HG03460 (cell line): ENCODE data around the gene FMN1.

Experiments used
- ATAC-seq: cut with Tn5 transposase; IDR thresholded peaks from one replicate; pipeline ENCODE4 v1.9.1; 2021; ENCODE audit not compliant: unreplicated experiment

Gene FMN1

GRCh38 chr15:33068511-33068990, 126.0 kb downstream of the FMN1 start:
- no peak for ATAC-seq

DNA sequence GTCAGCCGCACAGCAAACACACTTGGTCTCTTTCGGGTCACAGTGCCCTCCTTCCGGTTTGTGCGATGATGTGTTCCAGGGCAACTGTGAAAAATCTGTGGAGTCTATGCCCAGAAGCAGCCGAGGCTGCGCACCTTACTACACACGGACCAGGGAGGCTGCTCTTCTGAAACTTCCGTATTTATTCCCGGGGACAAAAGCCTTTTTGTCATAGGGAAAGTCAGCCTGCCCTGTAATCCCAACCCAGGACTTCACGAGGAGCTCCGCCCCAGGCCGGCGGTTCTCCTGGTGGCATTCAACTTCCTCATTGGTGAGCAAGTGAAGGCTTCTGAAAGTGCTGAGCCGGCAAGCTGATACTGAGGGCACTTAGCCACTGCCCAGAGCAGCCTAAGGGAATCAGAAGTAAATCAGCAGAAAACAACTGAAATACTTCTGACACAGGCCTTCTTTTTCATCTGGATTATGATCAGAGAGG, 126.5 kb downstream of the FMN1 start:
- no peak for ATAC-seq

- no peak for ATAC-seq
Observed at GRCh38 chr15:33067456-33067855, 127.1 kb downstream of the FMN1 start.

GRCh38 chr15:33066584-33066983, 127.9 kb downstream of the FMN1 start:
- no peak for ATAC-seq

- ATAC-seq = no peak
Observed at GRCh38 chr15:33064878-33065277, 129.6 kb downstream of the FMN1 start.

- ATAC-seq = no peak
Observed at GRCh38 chr15:33059184-33059583, 135.3 kb downstream of the FMN1 start.

GRCh38 chr15:33057845-33058244, 136.7 kb downstream of the FMN1 start:
- ATAC-seq = no peak

DNA sequence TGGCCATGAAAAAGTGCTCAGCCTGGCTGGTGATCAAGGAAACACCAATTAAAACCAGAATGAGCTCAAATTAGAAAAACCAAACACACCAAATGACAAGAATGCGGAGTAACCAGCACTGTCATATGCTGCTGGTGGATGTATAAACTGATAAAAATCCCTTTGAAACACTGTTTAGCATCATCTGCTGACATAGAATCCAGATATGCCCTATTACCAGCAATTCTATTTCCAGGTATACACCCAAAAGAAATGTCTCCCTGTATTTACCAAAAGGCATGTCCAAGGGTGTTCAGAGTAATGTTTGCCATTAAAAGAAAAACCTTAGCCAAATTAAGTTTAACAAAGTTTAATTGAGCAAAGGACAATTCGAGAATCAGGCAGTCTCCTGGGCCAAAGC, 138.6 kb downstream of the FMN1 start:
- ATAC-seq = no peak

DNA sequence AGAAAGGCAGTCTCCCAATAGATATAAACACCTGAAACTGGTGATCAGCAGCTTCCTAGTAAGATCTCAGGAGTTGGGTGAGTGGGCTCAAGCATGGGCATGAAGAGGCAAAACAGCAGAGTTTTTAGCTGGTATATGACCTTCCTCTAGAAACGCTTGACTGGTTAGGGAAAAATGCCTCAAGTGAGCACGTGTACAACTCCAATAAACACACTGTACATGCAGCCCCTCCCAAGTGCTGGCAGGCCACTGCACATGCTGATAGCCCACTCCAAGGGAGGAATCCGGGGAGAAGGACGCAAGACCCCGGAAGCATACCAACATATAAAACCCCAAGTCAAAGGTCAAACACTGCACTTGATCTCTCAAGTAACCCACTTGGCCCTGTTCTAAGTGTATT, 143.0 kb downstream of the FMN1 start:
- no peak for ATAC-seq

- ATAC-seq = no peak
Observed at GRCh38 chr15:33048255-33048654, 146.3 kb downstream of the FMN1 start.

DNA sequence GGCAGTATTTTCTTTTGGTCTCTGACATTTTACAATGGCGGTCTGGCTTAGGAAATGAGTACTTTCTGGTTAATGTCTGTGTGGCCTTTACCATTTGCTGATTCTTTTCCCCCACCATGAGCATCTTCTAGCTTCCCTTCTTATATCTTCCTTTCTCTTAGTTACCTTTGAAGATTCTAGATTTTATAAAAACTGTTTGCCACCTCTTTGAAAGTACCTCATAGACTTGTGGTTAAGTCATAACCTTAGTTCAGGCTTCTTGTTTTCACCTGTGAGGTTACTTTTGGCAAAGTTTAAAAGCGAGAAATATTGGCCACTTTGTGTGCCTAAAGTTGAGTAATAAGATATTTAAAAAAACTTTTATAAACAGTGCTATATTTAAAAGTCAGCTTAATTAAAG, 147.4 kb downstream of the FMN1 start:
- no peak for ATAC-seq

GRCh38 chr15:33046329-33046728, 148.2 kb downstream of the FMN1 start:
- no peak for ATAC-seq

- no peak for ATAC-seq
Observed at GRCh38 chr15:33045066-33045810, 149.3 kb downstream of the FMN1 start.

- no peak for ATAC-seq
Observed at GRCh38 chr15:33044598-33044997, 149.9 kb downstream of the FMN1 start.

GRCh38 chr15:33043636-33044035, 150.9 kb downstream of the FMN1 start:
- no peak for ATAC-seq

- no peak for ATAC-seq
Observed at GRCh38 chr15:33040496-33040895, 154.0 kb downstream of the FMN1 start.

DNA sequence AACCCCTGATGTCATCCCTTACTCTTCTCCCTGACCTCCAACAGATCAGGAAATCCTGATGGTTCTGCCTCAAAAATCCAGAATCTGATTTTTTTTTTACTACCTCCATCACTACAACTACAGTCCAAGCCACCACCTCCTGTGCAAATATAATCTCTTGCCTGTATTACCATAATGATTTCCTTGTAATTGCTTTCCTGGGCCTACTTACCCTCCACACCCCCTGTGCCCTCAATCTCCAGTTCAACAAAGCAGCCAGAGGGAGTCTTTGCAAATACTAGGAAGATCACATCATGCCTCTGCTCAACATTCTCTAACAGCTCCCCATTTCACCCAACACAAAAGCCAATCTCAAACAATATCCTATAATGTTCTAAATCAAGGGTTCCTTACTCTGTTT, 159.9 kb downstream of the FMN1 start:
- no peak for ATAC-seq

GRCh38 chr15:33032053-33032452, 162.5 kb downstream of the FMN1 start:
- ATAC-seq = no peak

- no peak for ATAC-seq
Observed at GRCh38 chr15:33031324-33031821, 163.1 kb downstream of the FMN1 start.

- no peak for ATAC-seq
Observed at GRCh38 chr15:33030315-33030714, 164.2 kb downstream of the FMN1 start.

DNA sequence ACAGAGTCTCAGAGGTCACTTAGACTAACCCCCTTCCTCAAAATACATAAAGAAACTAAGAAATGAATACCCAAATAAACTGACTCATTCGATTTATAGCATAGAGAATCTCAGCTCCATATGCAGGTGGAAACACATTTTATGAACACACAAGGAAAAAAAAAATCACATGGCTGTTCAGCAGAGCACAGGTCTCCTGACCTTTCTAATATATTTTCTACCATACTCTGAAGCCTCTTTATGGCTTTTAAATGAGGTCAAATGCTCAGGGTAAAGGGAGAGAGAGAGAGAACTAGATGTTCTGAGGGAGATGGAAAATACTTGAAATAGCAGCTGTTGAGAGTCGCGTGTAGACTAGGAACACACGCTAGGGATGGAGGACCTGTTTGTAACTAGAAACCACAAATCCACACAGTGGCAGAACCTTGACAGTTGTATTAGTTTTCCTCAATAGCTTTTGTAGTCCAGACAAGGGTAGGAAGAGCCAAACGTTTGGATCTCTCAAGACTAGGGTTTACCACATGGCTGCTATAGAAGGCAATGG, 165.3 kb downstream of the FMN1 start:
- no peak for ATAC-seq

- ATAC-seq = no peak
Observed at GRCh38 chr15:33028495-33028894, 166.0 kb downstream of the FMN1 start.
